Neural crest cell (in vitro differentiated cells): ENCODE data around the gene OSBP2. TPM values are rescaled to one million over a fixed set of nuclear protein-coding genes. Genes with fewer than 3 reads are reported as not detected.

Experiments
- DNase-seq: peaks from one replicate; pipeline ENCODE4 v3.0.0; 2021; ENCODE audit warnings: low read depth, mixed read lengths, low spot score
- H3K27ac Mint-ChIP-seq: one replicate; pipeline ENCODE4 v1.8.0; 2021; ENCODE audit warnings: mild to moderate bottlenecking, mixed read lengths; ENCODE audit not compliant: unreplicated experiment
- H3K27me3 Mint-ChIP-seq: 2 replicates; pipeline ENCODE4 v1.8.0; 2021; ENCODE audit warnings: low read depth, mild to moderate bottlenecking, mixed read lengths
- H3K36me3 Mint-ChIP-seq: 2 replicates; pipeline ENCODE4 v1.8.0; 2021; ENCODE audit warnings: low read depth, mild to moderate bottlenecking, mixed read lengths
- H3K4me1 Mint-ChIP-seq: 2 replicates; pipeline ENCODE4 v1.8.0; 2021; ENCODE audit warnings: mixed read lengths
- H3K4me3 Mint-ChIP-seq: one replicate; pipeline ENCODE4 v1.8.0; 2021; ENCODE audit warnings: mild to moderate bottlenecking, mixed read lengths
- H3K9me3 Mint-ChIP-seq: 2 replicates; pipeline ENCODE4 v1.8.0; 2021; ENCODE audit warnings: mixed read lengths
- total RNA-seq: library from RNA; stranded (reverse); gene quantifications from 2 replicates; pipeline ENCODE4 v1.2.1, GENCODE V29; 2021
- TF ChIP-seq, protein P1 (sequence below): fragments of 200-600 bp; sonication (generic); conservative IDR thresholded peaks from 2 replicates; pipeline ENCODE4 v1.5.0; 2021; ENCODE audit warnings: antibody characterized with exemption, mild to moderate bottlenecking

OSBP2 gene
- total RNA-seq, 1 donor from 2014 or later: 2.8 TPM

DNA sequence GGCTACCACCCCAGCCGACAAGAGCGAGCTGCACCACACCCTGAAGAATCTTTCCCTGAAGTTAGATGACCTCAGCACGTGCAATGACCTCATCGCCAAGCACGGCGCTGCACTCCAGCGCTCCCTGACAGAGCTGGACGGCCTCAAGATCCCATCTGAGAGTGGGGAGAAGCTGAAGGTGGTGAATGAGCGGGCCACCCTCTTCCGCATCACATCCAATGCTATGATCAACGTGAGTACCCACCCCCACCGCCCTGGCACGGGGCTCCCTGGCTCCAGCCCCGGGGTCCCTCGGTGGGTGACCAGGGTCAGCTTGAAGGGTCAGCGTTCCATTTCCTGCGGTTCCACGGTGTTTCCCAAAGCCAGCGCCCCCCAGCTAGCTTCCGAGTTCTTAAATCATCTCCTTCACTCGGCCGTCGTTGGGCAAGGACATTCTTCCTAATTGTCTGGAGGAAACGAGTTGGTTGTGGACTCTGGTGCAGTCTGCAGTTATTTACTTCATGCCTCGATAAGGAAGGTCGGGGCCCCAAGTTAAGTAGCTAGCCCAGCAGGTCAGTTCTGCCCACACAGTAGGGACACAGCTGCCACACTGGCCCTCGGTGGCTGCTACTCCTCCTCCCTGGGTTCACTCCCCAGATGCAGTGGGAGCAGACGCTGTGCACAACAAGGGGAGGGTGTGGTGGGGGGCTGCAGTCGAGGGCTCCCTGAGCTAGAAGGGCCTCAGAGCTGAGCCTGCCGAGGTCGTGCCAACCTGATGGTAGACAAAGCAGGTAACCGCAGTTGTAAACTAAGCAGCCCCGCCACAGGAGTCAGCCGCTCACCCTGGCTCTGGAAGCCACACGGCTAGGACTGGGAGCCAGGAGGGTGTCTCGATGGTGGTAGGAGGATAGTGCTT is 176.0 kb downstream of the OSBP2 start:
- TF ChIP-seq, protein P1, sequence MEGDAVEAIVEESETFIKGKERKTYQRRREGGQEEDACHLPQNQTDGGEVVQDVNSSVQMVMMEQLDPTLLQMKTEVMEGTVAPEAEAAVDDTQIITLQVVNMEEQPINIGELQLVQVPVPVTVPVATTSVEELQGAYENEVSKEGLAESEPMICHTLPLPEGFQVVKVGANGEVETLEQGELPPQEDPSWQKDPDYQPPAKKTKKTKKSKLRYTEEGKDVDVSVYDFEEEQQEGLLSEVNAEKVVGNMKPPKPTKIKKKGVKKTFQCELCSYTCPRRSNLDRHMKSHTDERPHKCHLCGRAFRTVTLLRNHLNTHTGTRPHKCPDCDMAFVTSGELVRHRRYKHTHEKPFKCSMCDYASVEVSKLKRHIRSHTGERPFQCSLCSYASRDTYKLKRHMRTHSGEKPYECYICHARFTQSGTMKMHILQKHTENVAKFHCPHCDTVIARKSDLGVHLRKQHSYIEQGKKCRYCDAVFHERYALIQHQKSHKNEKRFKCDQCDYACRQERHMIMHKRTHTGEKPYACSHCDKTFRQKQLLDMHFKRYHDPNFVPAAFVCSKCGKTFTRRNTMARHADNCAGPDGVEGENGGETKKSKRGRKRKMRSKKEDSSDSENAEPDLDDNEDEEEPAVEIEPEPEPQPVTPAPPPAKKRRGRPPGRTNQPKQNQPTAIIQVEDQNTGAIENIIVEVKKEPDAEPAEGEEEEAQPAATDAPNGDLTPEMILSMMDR: no peak
- Mint-ChIP-seq H3K9me3 (no peaks in the 10 kb centered on the region), H3K36me3 (no peaks in the 10 kb centered on the region), H3K27me3 (no peaks in the 10 kb centered on the region), H3K27ac (no peak overlapping the region), H3K4me3 (no peak overlapping the region), H3K4me1 (peaks cover 7% of the 10 kb centered on the region)
- no peak for DNase-seq

DNA sequence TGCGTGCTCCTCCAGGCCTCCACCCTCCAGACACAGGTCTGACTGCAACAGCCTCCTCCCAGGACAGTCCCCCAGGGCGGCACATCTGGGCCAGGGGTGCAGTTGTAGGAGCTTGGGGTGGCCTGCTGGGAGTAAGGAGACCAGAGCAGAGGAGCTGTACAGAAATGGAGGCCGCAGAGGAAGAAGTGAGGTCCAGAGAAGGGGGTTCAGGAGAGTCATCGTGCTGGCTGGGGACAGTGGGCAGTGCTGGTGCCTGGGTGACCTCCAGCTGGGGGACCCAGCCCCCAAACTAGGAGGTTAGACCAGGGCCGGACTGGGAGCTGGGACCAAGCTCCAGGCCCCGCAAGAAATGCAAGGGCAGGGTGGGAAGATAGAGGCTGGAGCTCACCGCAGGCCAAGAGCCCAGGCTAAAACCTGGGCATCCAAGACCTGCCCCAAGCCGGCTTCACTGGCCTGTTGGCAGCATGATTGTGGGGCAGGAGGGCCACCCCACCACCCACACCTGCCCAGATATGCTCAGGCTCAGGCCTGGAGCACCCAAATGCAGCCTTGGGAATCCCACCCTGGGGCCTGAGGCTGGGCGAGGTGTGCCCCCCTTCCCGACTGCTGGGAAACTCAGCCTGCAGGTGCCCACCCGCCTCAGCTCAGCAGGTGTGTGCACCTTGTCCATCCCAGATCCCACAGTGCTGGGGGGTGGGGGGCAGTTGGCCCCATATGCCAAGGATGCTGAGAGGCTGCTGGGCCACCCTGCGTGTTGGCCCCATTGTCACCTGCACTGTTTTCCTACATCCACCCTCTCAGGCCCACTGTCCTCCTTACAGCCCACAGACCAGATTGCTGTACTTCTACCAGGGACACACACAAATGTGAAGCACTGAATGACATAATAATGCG is 177.0 kb downstream of the OSBP2 start:
- DNase-seq: no peak
- H3K4me1 Mint-ChIP-seq: peaks cover 7% of the 10 kb centered on the region
- no peaks in the 10 kb centered on the region for H3K36me3 Mint-ChIP-seq
- H3K27ac Mint-ChIP-seq: peak overlapping the region; percentile 43
- H3K4me3 Mint-ChIP-seq: no peak overlapping the region
- no peaks in the 10 kb centered on the region for H3K27me3 Mint-ChIP-seq
- no peaks in the 10 kb centered on the region for H3K9me3 Mint-ChIP-seq
- TF ChIP-seq, protein P1: no peak

DNA sequence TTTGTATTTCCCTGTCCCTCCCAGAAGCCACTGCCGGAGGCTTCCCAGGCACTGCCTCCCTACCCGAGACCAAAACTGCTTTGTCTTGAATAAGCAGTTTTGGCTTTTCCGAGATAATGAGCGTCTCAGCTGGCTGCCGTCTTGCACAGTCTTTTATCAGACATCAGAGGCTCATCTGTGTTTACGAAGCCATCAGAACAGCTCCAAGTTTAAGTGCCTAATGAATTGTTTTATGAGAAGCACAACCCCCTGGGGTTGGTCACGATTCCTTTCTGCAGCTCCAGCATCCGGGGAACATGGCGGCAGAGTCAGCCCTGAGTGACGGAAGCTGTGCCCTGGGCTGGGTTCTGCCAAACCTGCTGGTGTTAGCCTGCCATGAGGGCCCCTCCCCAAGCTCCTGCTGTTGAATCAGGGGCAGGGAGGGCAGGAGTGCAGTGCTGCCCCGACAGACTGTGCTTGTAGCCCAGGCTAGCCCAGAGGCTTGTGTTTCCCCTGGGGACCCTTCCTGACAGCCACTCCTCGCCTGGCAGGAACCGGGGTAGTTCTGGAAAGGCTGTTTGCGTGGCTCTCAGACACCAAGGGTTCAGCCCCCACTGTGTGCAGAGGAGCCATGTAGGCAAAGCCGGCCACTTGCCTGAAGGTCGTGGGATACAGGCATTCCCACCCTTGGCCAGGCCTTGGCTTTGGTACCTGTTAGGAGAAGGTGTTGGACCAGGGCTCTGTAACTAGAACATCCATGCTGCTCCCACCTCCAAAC is 177.8 kb downstream of the OSBP2 start:
- no peaks in the 10 kb centered on the region for H3K9me3 Mint-ChIP-seq
- no peaks in the 10 kb centered on the region for H3K36me3 Mint-ChIP-seq
- DNase-seq: no peak
- H3K27ac Mint-ChIP-seq: peak overlapping the region; percentile 27
- H3K4me3 Mint-ChIP-seq: no peak overlapping the region
- TF ChIP-seq, protein P1: no peak
- no peaks in the 10 kb centered on the region for H3K27me3 Mint-ChIP-seq
- H3K4me1 Mint-ChIP-seq: peaks cover 7% of the 10 kb centered on the region

DNA sequence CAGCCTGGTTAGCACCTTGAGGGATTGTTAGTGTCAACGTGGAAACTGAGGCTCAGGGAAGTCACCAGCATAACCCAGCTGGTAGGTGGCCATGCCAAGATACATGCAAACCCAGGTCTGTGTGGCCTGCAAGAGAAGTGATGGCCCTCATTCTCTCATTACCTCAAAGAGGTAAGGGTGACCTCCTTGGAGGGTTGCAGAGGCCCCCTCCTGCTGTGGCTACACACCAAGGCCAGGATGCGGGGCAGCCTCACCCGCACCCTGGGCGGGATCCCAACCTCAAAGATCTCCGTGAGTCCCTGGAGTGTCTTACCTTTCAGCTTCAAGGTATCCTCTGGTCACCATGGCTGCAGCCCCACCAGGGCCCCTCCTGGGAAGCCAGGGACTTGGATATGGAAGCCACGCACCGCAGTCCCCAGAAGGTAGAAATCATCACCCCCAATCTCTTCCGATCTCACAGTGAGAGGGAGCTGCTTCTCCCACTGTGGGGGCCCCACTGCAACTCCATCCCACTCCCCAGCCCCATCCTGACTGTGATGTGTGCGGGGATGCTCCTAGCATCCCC is 178.5 kb downstream of the OSBP2 start:
- H3K4me3 Mint-ChIP-seq: no peak overlapping the region
- no peak for DNase-seq
- TF ChIP-seq, protein P1: no peak
- no peaks in the 10 kb centered on the region for H3K36me3 Mint-ChIP-seq
- no peak overlapping the region for H3K27ac Mint-ChIP-seq
- H3K4me1 Mint-ChIP-seq: peaks cover 7% of the 10 kb centered on the region
- no peaks in the 10 kb centered on the region for H3K9me3 Mint-ChIP-seq
- no peaks in the 10 kb centered on the region for H3K27me3 Mint-ChIP-seq

DNA sequence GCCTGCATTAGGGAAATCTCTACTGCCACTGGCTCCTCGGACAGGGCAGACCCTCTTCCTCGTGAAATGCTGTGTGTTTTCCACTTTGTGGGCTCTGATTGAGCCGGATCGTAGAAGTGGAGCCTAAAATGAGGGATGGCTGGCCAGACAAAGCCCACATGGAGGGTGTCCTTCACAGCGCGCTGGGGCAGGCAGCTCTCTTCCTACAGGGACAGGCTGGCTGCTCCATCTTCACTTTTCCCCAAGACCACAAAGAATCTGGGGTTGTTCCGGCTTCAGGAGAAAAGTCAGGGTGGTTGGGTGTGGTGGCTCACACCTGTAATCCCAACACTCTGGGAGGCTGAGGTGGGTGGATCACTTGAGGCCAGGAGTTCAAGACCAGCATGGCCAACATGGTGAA is 179.0 kb downstream of the OSBP2 start:
- Mint-ChIP-seq H3K9me3 (no peaks in the 10 kb centered on the region), H3K27ac (no peak overlapping the region), H3K4me1 (peaks cover 7% of the 10 kb centered on the region), H3K4me3 (no peak overlapping the region), H3K27me3 (no peaks in the 10 kb centered on the region), H3K36me3 (no peaks in the 10 kb centered on the region)
- DNase-seq: no peak
- TF ChIP-seq, protein P1: no peak
